AG09309 (cell line): Measurements from ENCODE around the gene GIMAP8.

Experiments used
- DNase-seq: peaks from one replicate; pipeline ENCODE4 v3.0.0-alpha.2; 2010; ENCODE audit warnings: low read depth
- H3K4me3 ChIP-seq: 2 replicates; pipeline ENCODE4 v1.5.1; 2011; ENCODE audit warnings: mild to moderate bottlenecking, low read depth, low read length, moderate library complexity; ENCODE audit not compliant: control insufficient read depth
- TF ChIP-seq, protein P1 (sequence below): IDR thresholded peaks from 2 replicates; pipeline ENCODE4 v1.5.1; 2011; ENCODE audit warnings: mild to moderate bottlenecking, low read depth, low read length, inconsistent platforms; ENCODE audit not compliant: insufficient read depth, control insufficient read depth; ENCODE audit errors: missing control alignments

The GIMAP8 gene

GRCh38 chr7:150439967-150440366 lies 10.5 kb upstream of the GIMAP8 start:
- DNase-seq: peak; percentile 23
- TF ChIP-seq, protein P1, sequence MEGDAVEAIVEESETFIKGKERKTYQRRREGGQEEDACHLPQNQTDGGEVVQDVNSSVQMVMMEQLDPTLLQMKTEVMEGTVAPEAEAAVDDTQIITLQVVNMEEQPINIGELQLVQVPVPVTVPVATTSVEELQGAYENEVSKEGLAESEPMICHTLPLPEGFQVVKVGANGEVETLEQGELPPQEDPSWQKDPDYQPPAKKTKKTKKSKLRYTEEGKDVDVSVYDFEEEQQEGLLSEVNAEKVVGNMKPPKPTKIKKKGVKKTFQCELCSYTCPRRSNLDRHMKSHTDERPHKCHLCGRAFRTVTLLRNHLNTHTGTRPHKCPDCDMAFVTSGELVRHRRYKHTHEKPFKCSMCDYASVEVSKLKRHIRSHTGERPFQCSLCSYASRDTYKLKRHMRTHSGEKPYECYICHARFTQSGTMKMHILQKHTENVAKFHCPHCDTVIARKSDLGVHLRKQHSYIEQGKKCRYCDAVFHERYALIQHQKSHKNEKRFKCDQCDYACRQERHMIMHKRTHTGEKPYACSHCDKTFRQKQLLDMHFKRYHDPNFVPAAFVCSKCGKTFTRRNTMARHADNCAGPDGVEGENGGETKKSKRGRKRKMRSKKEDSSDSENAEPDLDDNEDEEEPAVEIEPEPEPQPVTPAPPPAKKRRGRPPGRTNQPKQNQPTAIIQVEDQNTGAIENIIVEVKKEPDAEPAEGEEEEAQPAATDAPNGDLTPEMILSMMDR: no peak
- no peak overlapping the region for H3K4me3 ChIP-seq

DNA sequence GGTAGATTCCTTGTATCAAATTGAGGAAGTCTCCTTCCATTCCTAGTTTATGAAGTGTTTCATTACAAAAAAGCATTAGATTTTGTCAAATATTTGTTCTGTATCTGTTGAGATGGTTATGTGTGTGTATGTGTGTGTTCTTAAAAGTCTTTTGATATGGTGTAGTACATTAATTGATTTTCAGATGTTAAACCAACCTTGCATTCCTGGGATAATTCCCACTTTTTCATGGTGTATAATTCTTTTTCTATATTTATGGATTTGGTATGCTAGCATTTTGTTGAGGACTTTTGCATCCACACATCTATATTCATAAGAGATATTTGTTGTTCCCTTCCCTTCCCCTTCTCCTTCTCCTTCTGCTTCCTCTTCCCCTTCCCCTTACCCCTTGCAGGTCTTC lies 8.9 kb upstream of the GIMAP8 start:
- H3K4me3 ChIP-seq: no peak overlapping the region
- no peak for DNase-seq
- TF ChIP-seq, protein P1: no peak

DNA sequence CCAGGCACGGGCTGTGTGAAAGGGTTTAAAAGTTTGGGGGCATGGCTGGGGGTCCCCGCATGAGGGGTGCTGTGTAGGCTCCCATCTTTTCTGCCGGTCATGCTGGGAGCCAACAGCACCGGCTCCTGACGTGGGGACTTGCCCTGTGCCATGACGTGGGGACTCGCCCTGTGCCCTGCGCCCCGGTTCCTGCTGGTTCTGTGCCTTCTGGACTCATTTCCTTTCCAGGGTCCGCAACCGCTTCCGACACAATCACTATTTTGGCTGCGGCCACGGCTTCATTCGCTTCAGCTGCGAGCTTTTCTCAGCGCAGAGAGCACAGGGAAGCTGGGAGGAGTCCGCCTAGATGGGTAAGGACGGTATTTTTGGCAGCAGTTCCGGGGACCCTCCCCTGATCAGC lies 7.6 kb upstream of the GIMAP8 start:
- TF ChIP-seq, protein P1: no peak

DNA sequence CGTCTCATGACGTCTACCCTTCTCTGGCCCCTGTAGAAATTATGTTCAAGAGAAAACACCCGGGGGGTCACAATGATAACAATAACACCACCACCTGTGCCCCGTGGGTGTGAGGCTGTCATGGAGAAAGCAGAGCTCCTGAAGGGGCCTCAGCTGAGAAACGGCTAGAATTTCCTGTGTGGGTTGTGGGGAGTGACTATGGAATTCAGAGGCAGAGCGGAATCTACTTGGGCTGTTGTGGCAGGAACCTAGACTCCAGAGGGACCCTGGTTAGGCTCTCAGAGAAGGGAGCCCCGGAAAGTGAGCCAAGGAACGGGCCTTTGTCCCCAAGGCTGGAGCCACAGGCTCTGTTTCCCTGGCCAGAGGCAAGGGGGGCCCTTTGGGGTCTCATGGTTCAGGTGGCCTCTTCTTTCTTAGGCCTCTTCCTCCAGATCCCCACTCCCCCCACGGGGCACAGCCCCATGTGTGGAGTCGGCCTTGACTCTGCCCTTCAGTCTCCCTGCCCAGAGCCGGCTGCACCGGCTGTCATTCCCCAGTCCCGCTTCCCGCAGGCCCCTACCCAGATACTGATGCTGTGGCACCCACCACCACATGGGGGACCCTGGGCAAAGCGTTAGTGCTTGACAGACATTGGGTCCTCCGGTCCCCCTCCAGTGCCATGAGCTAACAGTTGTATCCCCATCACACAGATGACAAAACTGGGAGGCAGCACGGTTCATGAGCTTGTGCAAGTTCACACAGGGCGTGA lies 6.5 kb upstream of the GIMAP8 start:
- DNase-seq: no peak
- TF ChIP-seq, protein P1: no peak

More for the DNA sequence above, 7.6 kb upstream of the GIMAP8 start:
- H3K4me3 ChIP-seq: no peak overlapping the region
- no peak for DNase-seq

GRCh38 chr7:150444674-150445365 lies 5.6 kb upstream of the GIMAP8 start:
- no peak overlapping the region for H3K4me3 ChIP-seq
- TF ChIP-seq, protein P1: no peak
- DNase-seq: no peak

More for the DNA sequence above, 6.5 kb upstream of the GIMAP8 start:
- no peak overlapping the region for H3K4me3 ChIP-seq

- H3K4me3 ChIP-seq: no peak overlapping the region
- TF ChIP-seq, protein P1: no peak
- no peak for DNase-seq
Measured at GRCh38 chr7:150446288-150446938, 4.0 kb upstream of the GIMAP8 start.
